ENCODE measurements around the gene DAB2.

DNA sequence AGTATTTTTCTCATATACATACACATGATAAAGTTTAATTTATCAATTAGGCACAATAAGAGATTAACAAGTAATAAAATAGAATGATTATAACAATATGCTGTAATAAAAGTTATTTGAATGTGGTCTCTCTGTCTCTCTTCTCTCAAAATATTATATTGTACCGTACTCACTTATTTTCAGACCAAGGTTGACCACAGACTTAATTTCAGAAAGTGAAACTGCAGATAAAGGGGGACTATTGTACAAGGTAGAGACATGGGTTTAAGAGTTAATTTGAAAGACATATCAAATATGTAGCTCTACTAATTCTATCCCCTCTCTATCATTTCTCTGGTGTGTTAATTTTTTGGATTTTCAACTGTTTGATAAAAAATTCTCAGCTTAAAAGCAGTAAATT lies 40.5 kb downstream of the DAB2 start:
- no peak for TF ChIP-seq POLR2AphosphoS5 (IDR thresholded peaks at IDR 0.05; ENCODE audit: low read depth, low read length)
- TF ChIP-seq POLR2A (IDR thresholded peaks at IDR 0.05; ENCODE audit: low read depth, low read length), result no peak
- no peak for TF ChIP-seq TAF1 (IDR thresholded peaks at IDR 0.05; ENCODE audit: low read depth, low read length)

Measured in GM12891 (cell line).